Islet of Langerhans (tissue), 1 donor: ENCODE measurements around the gene OPA1.
"Not testable (repeated sequence)": the region's sequence is repeated elsewhere in the genome, so short reads cannot be mapped to it uniquely, and the experiment has no call there.

Experiments used
- FAIRE-seq: peaks from one replicate; lab custom pipeline; 2011; peaks lifted over from hg19 to GRCh38; lab: Jason Lieb, UNC

The OPA1 gene

DNA sequence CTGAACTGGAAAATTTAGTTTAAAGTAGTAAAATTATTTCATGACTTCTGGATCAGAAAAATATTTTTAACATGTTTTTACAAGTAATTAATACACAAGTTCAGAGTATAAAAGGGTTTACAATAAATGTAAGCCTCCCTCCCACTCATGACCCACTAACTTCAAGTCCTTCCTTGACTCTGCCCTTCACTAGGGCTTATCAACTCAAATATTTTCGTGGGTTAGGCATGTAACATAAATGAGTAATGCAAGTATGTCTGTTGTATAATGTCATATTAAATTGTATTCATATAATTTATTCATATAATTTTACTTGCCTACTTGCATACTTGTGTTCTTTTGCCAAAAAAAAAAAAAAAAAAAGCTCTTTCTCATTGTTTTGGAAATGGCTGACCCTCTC, 3.4 kb upstream of the OPA1 start:
- no peak for FAIRE-seq

DNA sequence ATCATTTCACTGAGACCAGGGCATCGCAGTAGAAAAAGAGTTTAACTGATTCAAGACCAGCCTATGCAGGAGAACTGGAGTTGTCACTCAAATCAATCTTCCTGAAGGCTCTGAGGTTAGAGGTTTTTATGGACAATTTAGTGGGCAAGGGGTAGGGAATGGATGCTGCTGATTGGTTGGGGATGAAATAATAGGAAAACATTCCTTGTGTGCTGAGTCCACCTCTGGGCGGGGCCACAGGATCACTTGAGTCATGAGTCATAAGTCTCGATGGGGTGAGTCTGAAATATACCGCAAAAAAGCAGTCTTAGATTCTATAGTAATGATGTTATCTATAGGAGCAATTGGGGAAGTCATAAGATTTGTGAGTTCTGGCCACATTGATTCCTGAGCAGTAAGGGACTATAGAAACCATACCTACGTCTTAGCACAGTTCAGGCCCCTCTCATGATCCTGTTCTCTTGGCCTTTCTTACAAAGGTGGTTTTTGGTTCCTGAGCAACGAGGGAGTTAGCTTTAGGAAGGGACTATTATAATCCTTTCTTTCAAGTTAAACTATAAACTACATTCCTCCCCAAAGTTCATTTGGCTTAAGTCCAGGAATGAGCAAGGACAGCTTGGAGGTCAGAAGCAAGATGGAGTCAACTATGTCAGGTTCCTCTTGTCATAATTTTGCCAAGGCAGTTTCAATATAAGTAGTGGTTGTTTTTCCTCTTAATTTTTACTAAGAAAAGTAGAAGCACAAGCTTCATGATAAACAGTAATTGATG, 2.7 kb upstream of the OPA1 start:
- FAIRE-seq = no peak

DNA sequence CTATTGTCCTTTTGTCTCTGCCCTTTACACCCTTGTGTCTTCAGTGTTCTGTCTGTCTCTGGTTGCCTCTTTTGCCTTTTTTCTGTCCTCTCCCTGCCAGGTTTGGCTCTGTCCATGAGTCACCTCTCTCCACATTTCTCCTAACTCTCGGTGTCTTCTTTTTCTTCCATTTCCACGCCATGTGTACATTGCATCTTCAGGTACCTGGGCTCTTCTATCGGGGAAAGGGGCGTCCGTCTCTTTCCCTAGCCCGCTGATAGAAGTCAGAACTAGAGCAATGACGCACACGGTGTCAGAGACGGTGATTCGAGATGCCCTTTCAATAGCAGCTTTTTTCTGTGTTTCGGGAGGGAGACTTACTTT, 641 bp downstream of the OPA1 start:
- FAIRE-seq = no peak

DNA sequence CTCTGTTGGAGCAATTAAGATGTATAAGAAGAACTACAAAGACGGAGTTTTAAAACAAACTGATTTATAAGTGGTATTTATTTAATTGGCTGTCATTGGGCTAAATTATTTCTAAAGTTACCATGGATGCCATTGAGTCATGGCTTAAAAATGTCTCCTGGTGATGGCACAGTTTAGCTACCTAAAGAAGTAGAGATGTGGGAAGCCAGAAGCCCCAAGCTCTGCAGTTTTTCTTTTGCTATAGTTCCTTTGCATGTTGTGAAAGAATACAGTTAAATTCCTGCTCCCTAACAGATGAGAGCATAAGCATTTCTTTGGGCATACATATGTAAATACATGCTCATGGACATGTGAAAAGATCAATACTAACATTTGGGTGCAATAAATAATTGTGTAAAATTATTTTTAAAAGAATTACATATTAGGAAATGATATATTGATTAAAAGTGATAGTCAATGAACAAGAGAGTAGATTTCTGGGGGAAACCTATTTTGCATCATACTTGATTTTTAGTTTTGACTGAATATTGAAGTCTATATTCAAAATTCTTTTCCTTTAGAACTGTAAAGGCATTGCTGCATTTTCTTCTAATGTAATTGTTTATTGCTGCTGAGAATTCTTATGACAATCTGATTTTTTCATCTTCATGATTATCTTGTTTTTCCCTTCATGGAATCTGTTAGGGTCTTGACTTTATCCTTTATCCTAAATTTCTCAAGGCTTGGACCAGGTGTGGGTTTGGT, 2.1 kb downstream of the OPA1 start:
- FAIRE-seq = no peak

DNA sequence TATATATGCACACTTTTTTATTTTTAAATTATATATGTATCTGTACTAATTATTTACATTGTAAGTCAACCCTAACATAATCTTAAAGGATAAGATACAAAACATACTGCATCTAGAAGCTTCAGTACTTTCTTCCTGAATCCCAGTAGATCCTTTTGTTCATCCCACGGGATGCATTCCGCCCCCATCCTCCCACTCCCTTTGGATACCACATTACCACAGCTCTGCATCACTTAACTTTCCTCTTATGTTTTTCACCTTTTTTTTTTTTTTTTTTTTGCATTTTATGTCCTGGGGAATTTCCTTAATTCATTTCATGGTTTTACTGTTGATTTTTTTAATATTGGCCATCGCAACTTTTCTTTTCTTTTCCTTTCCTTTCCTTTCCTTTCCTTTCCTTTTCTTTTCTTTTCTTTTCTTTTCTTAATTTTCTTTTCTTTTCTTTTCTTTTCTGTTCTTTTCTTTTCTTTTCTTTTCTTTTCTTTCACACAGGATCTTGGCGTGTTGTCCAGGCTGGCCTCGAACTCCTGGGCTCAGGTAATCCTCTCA, 3.0 kb downstream of the OPA1 start:
- FAIRE-seq = no peak

DNA sequence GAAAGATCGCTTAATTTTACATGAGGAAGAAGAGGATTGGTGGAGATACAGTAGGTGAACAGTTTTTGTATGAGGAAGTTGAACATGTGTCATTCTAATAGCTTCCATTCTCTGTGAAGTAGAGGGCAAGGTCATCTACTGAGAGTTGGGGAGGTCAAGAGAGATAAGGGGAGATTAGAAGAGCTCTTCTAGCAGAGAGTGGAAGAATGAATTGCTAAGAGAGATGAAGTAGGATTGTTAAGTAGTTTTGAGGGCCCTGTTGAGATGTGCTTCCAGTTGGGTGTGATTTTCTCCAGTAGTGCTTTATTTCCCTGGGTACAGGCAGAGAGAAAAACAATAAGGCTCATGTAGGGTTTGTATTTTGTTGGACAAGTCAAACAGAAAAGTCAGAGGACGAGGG, 5.2 kb downstream of the OPA1 start:
- no peak for FAIRE-seq

DNA sequence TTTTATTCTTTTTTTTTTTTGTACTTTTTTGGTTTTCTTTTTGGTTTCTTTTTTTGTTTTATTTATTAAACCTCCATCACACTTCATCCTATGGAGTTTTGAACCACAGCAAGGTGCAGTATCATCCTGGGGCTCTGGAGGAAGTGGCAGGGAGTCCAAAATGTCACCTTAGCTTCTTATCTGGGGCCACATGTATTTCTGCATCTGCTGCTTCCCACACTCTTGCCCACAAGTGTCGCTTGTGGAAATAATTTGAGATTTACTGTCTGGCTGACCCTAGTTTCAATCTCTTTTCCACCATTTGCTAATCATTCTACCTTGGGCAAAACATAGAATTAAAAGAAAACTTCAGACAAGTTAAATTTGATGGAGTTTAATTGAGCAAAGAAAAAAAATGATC, 6.4 kb downstream of the OPA1 start:
- no peak for FAIRE-seq

DNA sequence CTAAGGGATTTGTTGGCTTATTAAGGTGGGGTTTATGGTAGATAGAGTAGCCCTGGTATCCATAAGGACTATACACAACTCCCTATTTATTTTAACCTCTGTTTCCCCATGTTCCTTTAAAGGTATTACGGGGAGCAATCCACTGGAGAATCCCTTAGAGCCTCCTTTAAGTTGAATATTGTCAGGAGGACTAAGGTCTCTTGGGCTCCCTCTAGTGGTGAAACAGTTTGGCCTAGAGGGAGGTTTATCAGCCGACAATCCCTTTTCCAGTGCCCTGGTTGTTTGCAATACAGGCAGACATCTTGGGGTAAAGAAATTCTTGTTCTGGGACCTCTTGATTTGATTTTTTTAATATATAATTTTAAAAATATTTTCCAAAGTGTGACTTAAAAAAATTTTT, 12.9 kb downstream of the OPA1 start:
- peak; percentile 61 for FAIRE-seq

DNA sequence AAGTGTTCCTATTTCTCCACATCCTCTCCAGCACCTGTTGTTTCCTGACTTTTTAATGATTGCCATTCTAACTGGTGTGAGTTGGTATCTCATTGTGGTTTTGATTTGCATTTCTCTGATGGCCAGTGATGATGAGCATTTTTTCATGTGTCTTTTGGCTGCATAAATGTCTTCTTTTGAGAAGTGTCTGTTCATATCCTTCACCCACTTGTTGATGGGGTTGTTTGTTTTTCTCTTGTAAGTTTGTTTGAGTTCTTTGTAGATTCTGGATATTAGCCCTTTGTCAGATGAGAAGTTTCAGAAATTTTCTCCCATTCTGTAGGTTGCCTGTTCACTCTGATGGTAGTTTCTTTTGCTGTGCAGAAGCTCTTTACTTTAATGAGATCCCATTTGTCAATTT, 13.9 kb downstream of the OPA1 start:
- not testable (repeated sequence) for FAIRE-seq

DNA sequence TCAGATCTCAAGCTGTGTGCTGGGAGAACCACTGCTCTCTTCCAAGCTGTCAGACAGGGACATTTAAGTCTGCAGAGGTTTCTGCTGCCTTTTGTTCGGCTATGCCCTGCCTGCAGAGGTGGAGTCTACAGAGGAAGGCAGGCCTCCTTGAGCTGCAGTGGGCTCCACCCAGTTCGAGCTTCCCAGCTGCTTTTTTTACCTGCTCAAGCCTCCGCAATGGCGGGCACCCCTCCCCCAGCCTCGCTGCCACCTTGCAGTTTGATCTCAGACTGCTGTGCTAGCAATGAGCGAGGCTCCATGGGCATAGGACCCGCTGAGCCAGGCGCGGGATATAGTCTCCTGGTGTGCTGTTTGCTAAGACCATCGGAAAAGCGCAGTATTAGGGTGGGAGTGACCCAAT, 17.5 kb downstream of the OPA1 start:
- FAIRE-seq = not testable (repeated sequence)

DNA sequence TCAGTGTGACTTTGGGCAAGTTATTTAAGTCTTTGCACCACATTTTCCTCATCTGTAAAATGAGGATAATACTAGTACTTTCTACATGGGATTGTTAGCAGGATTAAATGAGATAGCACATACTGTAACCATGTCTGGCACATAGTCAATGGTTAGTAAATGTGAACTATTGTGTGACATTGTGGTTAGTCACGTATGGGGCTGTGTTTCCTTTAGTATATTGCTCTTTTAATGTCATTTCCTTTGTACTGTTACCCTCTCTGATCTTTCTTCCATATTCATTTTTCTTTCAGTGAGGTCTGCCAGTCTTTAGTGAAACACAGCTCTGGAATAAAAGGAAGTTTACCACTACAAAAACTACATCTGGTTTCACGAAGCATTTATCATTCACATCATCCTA, 21.4 kb downstream of the OPA1 start:
- no peak for FAIRE-seq

DNA sequence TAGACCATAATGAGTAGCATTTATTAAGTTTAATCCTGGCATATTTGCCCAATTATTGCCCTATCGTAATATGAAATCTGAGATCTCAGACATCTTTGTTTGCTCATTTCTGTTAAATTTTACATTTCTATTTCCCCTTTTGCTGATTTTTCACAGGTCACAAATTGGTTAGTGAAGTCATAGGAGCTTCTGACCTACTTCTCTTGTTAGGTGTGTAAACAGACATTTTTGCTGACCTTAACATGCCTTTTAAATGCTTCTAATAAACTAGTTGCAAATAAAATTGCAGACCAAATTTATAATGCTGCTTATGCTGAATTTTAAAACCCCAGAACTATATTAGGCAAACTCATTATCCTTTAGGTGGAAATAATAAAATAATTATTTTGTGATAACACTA, 24.6 kb downstream of the OPA1 start:
- peak; percentile 96 for FAIRE-seq

DNA sequence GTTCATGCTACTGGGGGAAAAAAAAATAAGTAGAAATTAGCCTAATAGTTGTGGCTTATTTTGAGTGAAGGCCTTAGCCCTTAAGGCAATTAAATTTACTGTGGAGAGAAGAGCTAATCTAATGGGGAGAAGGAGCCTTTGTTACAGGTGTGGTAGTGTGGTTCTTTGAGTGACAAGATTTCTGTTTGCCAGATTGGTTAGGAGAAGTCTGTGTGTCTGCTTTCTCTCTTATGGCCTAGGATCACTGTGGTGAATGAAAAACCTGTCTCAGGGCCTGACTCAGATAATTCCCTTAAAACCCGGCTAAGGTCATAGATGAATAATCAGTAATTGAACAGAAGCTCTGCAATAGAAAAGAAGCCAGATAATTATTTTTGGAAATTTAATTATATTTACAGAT, 27.0 kb downstream of the OPA1 start:
- no peak for FAIRE-seq

DNA sequence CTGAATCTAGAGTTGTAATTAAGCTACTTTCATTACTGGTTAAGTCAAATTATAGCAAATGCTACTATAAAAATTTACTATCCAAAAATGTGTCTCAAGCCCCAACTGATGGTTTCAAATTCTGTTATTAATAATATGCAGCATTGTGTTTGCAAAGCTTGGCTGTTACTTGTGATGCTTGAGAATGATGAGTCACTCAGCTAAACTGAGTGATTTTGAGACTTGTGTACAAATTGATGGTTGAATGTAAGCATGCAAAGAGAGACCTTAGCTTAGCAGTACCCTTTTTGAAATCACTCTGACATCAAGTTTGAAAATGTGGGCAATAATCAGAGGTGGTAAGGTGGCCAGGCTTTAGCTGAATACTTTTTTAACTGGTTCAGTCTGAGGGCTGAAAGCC, 27.6 kb downstream of the OPA1 start:
- peak; percentile 27 for FAIRE-seq

DNA sequence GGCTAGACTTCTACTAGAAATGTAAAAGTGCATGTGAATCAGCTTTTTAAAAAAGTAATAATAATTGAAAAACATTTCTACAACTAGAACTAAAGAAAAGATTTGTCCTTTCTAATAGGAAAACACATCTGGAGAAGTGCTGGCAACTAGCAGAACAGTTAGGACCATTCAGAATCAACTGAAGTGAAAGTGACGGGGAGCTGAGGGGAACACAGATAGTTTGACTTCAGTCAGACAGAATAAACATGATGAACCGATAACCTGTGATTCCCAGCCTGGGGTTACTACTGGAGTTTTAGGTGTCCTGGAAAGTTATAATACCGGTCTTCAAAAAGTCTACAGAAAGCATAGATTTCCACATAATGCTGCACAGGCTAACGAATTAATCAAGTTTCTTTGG, 28.1 kb downstream of the OPA1 start:
- FAIRE-seq = no peak

DNA sequence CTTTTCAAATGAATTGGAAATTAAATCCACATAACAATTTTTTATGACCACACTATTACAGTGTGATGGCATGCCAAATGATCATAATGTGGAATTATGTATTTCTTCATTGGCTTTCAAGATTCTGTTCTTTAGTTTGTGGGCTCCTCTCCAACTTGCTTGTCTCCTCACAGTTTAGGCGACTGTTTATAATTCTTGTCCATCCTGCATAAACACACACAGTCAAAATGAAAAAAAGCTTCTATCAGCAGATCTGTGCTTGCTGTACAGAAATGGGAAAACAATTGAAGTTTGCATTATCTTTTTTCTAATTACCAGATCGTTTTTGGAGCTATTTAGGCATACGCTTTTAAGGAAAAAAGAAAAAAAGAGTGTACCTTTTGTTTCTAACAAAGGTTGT, 37.0 kb downstream of the OPA1 start:
- peak; percentile 87 for FAIRE-seq

DNA sequence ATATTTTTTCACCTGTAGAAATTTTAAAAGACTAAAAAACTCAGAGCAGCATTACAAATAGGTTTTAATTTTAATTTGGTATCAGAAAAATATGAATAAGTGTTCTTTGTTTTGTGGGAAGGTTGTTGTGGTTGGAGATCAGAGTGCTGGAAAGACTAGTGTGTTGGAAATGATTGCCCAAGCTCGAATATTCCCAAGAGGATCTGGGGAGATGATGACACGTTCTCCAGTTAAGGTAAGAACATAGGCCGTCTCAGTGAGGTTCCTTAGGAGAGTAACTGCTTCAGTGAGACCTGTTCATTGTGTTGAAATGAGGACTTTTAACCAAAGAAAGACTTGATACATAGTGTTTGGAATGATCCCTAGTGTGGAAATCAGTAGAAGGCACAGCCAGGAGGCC, 44.8 kb downstream of the OPA1 start:
- FAIRE-seq = no peak

DNA sequence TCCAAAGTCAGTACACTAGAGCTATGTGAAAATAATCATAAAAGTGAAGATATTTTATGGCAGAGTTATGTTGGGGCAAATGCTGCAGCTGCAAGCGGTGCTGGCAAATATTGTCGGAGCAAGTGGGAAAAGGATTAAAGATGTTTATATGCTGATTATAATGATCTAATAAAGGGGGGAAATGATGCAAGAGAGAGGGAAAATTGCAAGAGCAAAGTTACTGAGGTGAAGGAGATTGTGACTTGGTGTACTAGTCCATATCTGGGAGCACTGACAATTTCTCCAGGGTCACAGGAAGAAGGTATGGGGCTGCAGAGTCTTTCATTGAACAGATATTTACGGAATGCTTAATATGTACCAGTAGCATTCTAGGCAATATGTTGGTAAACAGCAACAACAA, 45.8 kb downstream of the OPA1 start:
- FAIRE-seq = no peak

DNA sequence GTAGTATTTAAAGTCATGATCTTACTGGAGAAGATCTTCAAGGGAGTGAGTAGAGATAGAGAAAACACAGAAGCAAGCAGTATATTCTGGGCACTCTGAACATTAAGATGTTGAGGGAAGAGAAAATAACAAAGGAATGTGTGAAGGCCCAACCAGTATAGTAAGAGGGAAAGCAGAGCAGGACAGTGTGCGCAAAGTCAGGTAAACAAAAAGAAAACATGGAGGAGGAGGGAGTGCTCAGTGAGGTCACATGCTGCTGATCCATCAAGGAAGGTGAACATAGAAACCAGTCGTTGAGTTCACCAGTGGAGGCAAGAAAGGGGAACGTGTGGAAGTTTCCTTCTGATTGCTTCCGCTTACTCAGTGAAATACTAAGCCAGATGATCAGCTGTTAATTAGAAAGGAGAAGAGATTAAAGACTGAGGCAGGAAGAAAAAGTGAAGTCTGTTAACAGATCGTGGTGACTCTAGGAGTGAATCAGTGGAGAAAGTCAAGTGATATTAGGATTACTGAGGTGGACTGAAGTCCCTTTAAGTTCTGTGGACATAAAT, 47.2 kb downstream of the OPA1 start:
- FAIRE-seq = no peak

DNA sequence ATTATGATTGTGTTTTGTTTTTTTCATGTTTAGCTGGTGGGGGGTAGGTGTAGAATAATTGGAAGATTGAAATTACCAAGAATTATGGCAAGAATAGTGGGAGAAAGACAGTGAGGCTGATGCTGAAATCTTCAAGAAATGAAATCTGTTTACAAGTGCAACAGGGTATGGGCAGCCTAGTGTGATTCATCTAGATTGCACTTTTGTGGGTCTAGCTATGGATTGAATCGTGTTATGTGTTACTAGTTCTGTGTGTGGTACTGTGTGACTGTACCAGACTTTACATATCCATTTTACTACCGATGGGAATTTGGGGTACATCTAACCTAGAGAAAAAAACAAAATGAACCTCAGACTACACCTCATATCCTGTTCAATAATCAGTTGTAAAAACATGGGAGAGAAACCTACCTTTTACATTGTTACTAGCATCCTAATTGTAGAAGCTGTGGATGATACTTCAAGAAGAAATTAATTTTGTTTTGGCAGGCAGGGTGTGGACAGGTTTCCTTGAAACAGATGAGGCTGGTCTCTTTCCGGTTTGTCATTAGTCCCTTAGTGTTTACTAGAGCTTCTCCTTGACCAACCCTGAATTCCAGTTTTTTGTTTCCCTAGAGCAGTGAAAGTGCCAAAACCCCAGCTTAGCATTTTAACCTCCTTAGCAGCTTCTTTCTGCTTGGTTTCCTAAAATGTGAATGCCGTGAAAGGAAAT, 47.9 kb downstream of the OPA1 start:
- no peak for FAIRE-seq

DNA sequence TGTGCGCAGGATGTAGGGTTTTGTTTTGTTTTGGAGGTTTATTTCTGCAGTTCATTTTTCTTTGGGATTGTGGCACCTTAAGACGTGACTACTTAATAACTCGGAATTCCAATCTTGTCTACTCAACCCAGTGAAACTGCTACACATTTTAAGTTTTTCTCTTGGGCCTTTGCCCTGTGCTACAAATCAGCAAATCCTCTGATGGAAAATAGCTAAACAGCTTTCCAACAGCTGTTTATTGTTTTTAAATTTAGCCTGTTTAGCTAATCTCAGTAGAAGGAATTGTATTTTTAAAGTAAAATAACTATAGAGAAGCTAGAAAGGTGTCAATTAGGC, 48.4 kb downstream of the OPA1 start:
- FAIRE-seq = no peak

DNA sequence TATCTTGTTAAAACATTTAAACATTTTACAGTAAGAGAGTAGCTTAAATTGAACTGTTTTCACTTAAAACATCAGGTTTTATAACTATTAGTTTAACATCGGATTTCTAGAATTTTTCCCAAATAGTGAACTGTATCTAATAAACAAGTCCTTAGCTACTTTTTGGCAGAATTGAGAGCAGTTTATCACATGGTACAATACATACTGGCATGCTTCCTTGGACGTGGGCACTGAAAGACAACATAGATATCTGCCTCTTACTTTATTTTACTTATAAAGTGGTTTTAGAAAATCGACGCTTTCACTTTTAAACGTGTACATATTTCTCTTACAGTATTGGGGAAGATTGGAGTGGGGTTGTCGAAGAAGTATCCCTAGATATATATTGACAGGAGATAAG, 52.8 kb downstream of the OPA1 start:
- FAIRE-seq = no peak

DNA sequence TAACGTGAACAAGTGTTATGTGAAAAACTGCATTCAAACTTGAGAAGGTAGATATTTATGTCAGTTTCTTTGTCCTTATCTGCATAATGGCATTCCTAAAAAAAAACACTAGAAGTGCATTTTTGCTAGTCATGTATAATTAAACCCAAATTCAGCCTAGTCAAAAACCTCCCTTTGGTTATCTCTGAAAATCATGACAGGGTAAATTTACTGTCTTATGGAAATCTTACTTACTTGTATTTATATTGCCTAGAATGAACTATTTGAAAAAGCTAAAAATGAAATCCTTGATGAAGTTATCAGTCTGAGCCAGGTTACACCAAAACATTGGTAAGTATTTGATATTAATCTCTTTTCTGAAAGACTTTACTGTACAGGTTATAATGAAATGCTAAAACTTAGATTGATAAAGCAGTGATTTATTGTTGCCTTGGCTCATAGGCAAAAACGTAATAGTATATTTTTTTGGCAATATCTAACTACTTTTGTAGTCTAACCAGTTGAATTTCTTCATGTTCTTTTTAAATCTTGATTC, 55.6 kb downstream of the OPA1 start:
- FAIRE-seq = no peak
